HEK293 (cell line): ENCODE measurements around the gene PLEKHG3.

ENCODE experiments used
- CTCF ChIA-PET: fragments of 350-600 bp; formaldehyde crosslinking; extraction: SDS; loops from one replicate; lab custom pipeline; 2021; ENCODE audit warnings: antibody characterized with exemption; lab: Yijun Ruan, JAX
- POLR2A ChIA-PET: fragments of 300-600 bp; formaldehyde crosslinking; extraction: SDS; loops from one replicate; lab custom pipeline; 2020; ENCODE audit warnings: antibody characterized with exemption, inconsistent platforms; lab: Yijun Ruan, JAX
- H3K27ac ChIP-seq: fragments of 200-500 bp; sonication (Bioruptor generic); 2 replicates; pipeline ENCODE4 v1.5.1; 2014; ENCODE audit warnings: low read depth, low read length, control low read depth, inconsistent platforms; ENCODE audit errors: extremely low read depth
- H3K36me3 ChIP-seq, 2 experiments: fragments of 200-500 bp in 1 of 2; sonication (Bioruptor generic) in 1 of 2; 1 replicate in 1 of 2; 2 replicates in 1 of 2; pipeline ENCODE4 v1.5.1; 2014 to 2017; ENCODE audit warnings: inconsistent platforms in 2 of 2, low read length in 2 of 2; ENCODE audit not compliant: control insufficient read depth in 2 of 2, insufficient read depth in 1 of 2
- H3K4me1 ChIP-seq: fragments of 200-500 bp; sonication (Bioruptor generic); 2 replicates; pipeline ENCODE4 v1.5.1; 2014; ENCODE audit warnings: mild to moderate bottlenecking, low read length, inconsistent platforms; ENCODE audit not compliant: control insufficient read depth, insufficient read depth
- H3K4me3 ChIP-seq: 2 replicates; pipeline ENCODE4 v1.5.1; 2011; ENCODE audit warnings: low read depth, mild to moderate bottlenecking, control low read depth, low read length, moderate library complexity
- H3K9me3 ChIP-seq: fragments of 200-500 bp; sonication (Bioruptor generic); 2 replicates; pipeline ENCODE4 v1.5.1; 2014; ENCODE audit warnings: low read depth, low read length, inconsistent platforms; ENCODE audit not compliant: control insufficient read depth, insufficient read depth
- KLF7 ChIP-seq: fragments of 450-650 bp; formaldehyde crosslinking; IDR thresholded peaks from 2 replicates; pipeline ENCODE4 v1.5.1; 2016; ENCODE audit warnings: missing biosample characterization, missing genetic modification characterization, borderline replicate concordance
- OVOL3 ChIP-seq: fragments of 450-650 bp; formaldehyde crosslinking; IDR thresholded peaks from 2 replicates; pipeline ENCODE4 v1.5.1; 2016; ENCODE audit warnings: missing biosample characterization, missing genetic modification characterization
- SALL2 ChIP-seq: fragments of 450-650 bp; formaldehyde crosslinking; IDR thresholded peaks from 2 replicates; pipeline ENCODE4 v1.5.0; 2017; ENCODE audit warnings: missing biosample characterization, mild to moderate bottlenecking, missing genetic modification characterization, borderline replicate concordance
- SCRT1 ChIP-seq: fragments of 450-650 bp; formaldehyde crosslinking; IDR thresholded peaks from 2 replicates; pipeline ENCODE4 v1.5.1; 2016; ENCODE audit warnings: missing biosample characterization, missing genetic modification characterization, borderline replicate concordance
- YY2 ChIP-seq: fragments of 450-650 bp; formaldehyde crosslinking; IDR thresholded peaks from 2 replicates; pipeline ENCODE4 v1.5.1; 2016; ENCODE audit warnings: missing biosample characterization, missing genetic modification characterization
- ZFP3 ChIP-seq: fragments of 450-650 bp; formaldehyde crosslinking; IDR thresholded peaks from 2 replicates; pipeline ENCODE4 v1.5.1; 2016; ENCODE audit warnings: low read depth, missing biosample characterization, missing genetic modification characterization
- ZIC2 ChIP-seq: fragments of 450-650 bp; formaldehyde crosslinking; IDR thresholded peaks from 2 replicates; pipeline ENCODE4 v1.5.1; 2016; ENCODE audit warnings: missing biosample characterization, missing genetic modification characterization
- ZNF184 ChIP-seq: fragments of 450-650 bp; IDR thresholded peaks from 2 replicates; pipeline ENCODE4 v1.5.1; 2018; ENCODE audit warnings: missing biosample characterization, mild to moderate bottlenecking, missing genetic modification characterization
- ZNF19 ChIP-seq: fragments of 450-650 bp; formaldehyde crosslinking; IDR thresholded peaks from 2 replicates; pipeline ENCODE4; 2016; ENCODE audit warnings: missing biosample characterization, missing genetic modification characterization, low read depth
- ZNF248 ChIP-seq: fragments of 450-650 bp; formaldehyde crosslinking; IDR thresholded peaks from 2 replicates; pipeline ENCODE4 v1.5.1; 2017; ENCODE audit warnings: missing biosample characterization, missing genetic modification characterization
- ZNF366 ChIP-seq: fragments of 450-650 bp; formaldehyde crosslinking; conservative IDR thresholded peaks from 2 replicates; pipeline ENCODE4 v1.5.1; 2016; ENCODE audit warnings: missing biosample characterization, missing genetic modification characterization
- ZNF433 ChIP-seq: fragments of 450-650 bp; formaldehyde crosslinking; IDR thresholded peaks from 2 replicates; pipeline ENCODE4 v1.5.1; 2016; ENCODE audit warnings: missing biosample characterization, missing genetic modification characterization, low read depth
- ZNF549 ChIP-seq: fragments of 450-650 bp; IDR thresholded peaks from 2 replicates; pipeline ENCODE4 v1.5.1; 2018; ENCODE audit warnings: missing biosample characterization, missing genetic modification characterization, mild to moderate bottlenecking, inconsistent platforms, moderate library complexity
- ZNF624 ChIP-seq: fragments of 450-650 bp; formaldehyde crosslinking; IDR thresholded peaks from 2 replicates; pipeline ENCODE4 v1.5.1; 2017; ENCODE audit warnings: missing biosample characterization, missing genetic modification characterization
- ZNF626 ChIP-seq: fragments of 450-650 bp; sonication (Bioruptor Pico); formaldehyde crosslinking; IDR thresholded peaks from 2 replicates; pipeline ENCODE4 v1.5.1; 2018; ENCODE audit warnings: missing biosample characterization, missing genetic modification characterization, inconsistent platforms
- ZNF776 ChIP-seq: fragments of 450-650 bp; formaldehyde crosslinking; IDR thresholded peaks from 2 replicates; pipeline ENCODE4 v1.5.0; 2017; ENCODE audit warnings: missing biosample characterization, missing genetic modification characterization, borderline replicate concordance
- ZNF777 ChIP-seq: fragments of 450-650 bp; formaldehyde crosslinking; IDR thresholded peaks from 2 replicates; pipeline ENCODE4 v1.5.1; 2017; ENCODE audit warnings: missing biosample characterization, missing genetic modification characterization, borderline replicate concordance
- ZNF830 ChIP-seq: fragments of 450-650 bp; IDR thresholded peaks from 2 replicates; pipeline ENCODE4 v1.5.0; 2018; ENCODE audit warnings: missing biosample characterization, missing genetic modification characterization, low read depth, mild to moderate bottlenecking, moderate library complexity
- TF ChIP-seq, protein P1 (sequence below): fragments of 450-650 bp; formaldehyde crosslinking; IDR thresholded peaks from 2 replicates; pipeline ENCODE4 v1.5.1; 2016; ENCODE audit warnings: missing biosample characterization, missing genetic modification characterization
- TF ChIP-seq, protein P2 (sequence below): fragments of 450-650 bp; formaldehyde crosslinking; IDR thresholded peaks from 2 replicates; pipeline ENCODE4 v1.5.1; 2016; ENCODE audit warnings: missing biosample characterization, missing genetic modification characterization
- TF ChIP-seq, protein P3 (sequence below): fragments of 450-650 bp; formaldehyde crosslinking; IDR thresholded peaks from 2 replicates; pipeline ENCODE4 v1.5.1; 2016; ENCODE audit warnings: missing biosample characterization, missing genetic modification characterization

Gene PLEKHG3

GRCh38 chr14:64673316-64673715, 30.9 kb upstream of the PLEKHG3 start:
- CTCF ChIA-PET: interaction anchor here (0.6 to 8.0 kb wide), 11 partner anchors 9 to 218 kb away, joined by 3 to 93 read pairs (median 6); no protein-coding TSS in a partner anchor
- Histone ChIP-seq H3K4me1 (0 out of 2 replicates have a peak, but pooled peaks cover 3% of the 10 kb centered on the region), H3K9me3 (no peaks in the 10 kb centered on the region), H3K27ac (no peak overlapping the region), H3K36me3 (no peaks in the 10 kb centered on the region), H3K4me3 (no peak overlapping the region)
- TF ChIP-seq ZNF184 (tag by site-specific recombination): no peak
- TF ChIP-seq ZNF777 (tag by site-specific recombination): no peak
- no peak for TF ChIP-seq ZNF433 (tag by site-specific recombination)
- no peak for TF ChIP-seq ZNF248 (tag by site-specific recombination)
- TF ChIP-seq, protein P1, sequence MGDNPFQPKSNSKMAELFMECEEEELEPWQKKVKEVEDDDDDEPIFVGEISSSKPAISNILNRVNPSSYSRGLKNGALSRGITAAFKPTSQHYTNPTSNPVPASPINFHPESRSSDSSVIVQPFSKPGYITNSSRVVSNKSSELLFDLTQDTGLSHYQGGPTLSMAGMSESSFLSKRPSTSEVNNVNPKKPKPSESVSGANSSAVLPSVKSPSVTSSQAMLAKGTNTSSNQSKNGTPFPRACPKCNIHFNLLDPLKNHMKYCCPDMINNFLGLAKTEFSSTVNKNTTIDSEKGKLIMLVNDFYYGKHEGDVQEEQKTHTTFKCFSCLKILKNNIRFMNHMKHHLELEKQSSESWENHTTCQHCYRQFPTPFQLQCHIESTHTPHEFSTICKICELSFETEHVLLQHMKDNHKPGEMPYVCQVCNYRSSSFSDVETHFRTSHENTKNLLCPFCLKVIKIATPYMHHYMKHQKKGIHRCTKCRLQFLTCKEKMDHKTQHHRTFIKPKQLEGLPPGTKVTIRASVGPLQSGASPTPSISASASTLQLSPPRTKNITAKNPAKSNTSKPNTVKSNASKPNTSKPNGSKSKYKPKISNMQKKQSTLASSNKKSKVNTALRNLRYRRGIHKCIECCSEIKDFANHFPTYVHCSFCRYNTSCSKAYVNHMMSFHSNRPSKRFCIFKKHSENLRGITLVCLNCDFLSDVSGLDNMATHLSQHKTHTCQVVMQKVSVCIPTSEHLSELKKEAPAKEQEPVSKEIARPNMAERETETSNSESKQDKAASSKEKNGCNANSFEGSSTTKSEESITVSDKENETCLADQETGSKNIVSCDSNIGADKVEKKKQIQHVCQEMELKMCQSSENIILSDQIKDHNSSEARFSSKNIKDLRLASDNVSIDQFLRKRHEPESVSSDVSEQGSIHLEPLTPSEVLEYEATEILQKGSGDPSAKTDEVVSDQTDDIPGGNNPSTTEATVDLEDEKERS (tag by site-specific recombination): no peak
- no peak for TF ChIP-seq ZNF549
- no peak for TF ChIP-seq ZNF830
- no peak for TF ChIP-seq KLF7 (tag by site-specific recombination)
- POLR2A ChIA-PET: interaction anchor here (0.6 kb wide), 1 partner anchor 215 kb away, joined by 3 read pairs; no protein-coding TSS in a partner anchor

DNA sequence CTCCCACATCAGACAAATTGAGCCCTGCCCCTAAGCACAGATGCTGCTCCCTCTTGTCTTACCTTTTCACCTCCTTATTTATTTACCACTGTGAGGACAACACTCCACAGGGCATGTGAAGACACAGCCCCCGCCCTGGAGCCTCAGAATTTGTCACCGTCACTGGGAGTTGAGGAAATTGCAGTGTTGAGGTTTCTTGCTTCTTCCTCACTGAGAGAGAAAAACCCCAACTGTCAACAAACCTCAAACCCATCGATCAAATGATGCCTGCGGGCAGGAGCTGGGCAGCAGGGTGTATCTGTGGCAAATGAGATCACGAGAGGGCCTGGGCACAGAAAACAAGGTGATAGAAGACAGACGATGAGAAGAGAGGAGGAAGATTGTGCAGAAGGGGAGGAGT, 30.5 kb upstream of the PLEKHG3 start:
- H3K36me3 ChIP-seq: no peaks in the 10 kb centered on the region
- 0 out of 2 replicates have a peak, but pooled peaks cover 3% of the 10 kb centered on the region for H3K4me1 ChIP-seq
- POLR2A ChIA-PET: no interaction called here
- H3K4me3 ChIP-seq: no peak overlapping the region
- H3K27ac ChIP-seq: no peak overlapping the region
- no peaks in the 10 kb centered on the region for H3K9me3 ChIP-seq
- no peak for TF ChIP-seq OVOL3 (tag by site-specific recombination)
- TF ChIP-seq ZFP3 (tag by site-specific recombination): no peak
- TF ChIP-seq ZNF366 (tag by site-specific recombination): no peak
- TF ChIP-seq, protein P2, sequence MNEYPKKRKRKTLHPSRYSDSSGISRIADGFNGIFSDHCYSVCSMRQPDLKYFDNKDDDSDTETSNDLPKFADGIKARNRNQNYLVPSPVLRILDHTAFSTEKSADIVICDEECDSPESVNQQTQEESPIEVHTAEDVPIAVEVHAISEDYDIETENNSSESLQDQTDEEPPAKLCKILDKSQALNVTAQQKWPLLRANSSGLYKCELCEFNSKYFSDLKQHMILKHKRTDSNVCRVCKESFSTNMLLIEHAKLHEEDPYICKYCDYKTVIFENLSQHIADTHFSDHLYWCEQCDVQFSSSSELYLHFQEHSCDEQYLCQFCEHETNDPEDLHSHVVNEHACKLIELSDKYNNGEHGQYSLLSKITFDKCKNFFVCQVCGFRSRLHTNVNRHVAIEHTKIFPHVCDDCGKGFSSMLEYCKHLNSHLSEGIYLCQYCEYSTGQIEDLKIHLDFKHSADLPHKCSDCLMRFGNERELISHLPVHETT (tag by site-specific recombination): no peak
- TF ChIP-seq ZNF626: no peak
- no peak for TF ChIP-seq ZIC2
- no peak for TF ChIP-seq ZNF776 (tag by site-specific recombination)
- CTCF ChIA-PET: interaction anchor here (0.6 to 8.0 kb wide), 7 partner anchors 9 to 218 kb away, joined by 3 to 93 read pairs (median 6); no protein-coding TSS in a partner anchor

- H3K4me1 ChIP-seq: 0 out of 2 replicates have a peak, but pooled peaks cover 3% of the 10 kb centered on the region
- ChIA-PET POLR2A (no interaction called here), CTCF (interaction anchor here (0.5 to 8.0 kb wide), 5 partner anchors 83 to 279 kb away, joined by 3 to 93 read pairs (median 25); no protein-coding TSS in a partner anchor)
Observed at GRCh38 chr14:64674829-64675228, 29.4 kb upstream of the PLEKHG3 start.

More at GRCh38 chr14:64674829-64675228, 29.4 kb upstream of the PLEKHG3 start:
- TF ChIP-seq, protein P3, sequence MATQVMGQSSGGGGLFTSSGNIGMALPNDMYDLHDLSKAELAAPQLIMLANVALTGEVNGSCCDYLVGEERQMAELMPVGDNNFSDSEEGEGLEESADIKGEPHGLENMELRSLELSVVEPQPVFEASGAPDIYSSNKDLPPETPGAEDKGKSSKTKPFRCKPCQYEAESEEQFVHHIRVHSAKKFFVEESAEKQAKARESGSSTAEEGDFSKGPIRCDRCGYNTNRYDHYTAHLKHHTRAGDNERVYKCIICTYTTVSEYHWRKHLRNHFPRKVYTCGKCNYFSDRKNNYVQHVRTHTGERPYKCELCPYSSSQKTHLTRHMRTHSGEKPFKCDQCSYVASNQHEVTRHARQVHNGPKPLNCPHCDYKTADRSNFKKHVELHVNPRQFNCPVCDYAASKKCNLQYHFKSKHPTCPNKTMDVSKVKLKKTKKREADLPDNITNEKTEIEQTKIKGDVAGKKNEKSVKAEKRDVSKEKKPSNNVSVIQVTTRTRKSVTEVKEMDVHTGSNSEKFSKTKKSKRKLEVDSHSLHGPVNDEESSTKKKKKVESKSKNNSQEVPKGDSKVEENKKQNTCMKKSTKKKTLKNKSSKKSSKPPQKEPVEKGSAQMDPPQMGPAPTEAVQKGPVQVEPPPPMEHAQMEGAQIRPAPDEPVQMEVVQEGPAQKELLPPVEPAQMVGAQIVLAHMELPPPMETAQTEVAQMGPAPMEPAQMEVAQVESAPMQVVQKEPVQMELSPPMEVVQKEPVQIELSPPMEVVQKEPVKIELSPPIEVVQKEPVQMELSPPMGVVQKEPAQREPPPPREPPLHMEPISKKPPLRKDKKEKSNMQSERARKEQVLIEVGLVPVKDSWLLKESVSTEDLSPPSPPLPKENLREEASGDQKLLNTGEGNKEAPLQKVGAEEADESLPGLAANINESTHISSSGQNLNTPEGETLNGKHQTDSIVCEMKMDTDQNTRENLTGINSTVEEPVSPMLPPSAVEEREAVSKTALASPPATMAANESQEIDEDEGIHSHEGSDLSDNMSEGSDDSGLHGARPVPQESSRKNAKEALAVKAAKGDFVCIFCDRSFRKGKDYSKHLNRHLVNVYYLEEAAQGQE (tag by site-specific recombination): no peak
- no peak for TF ChIP-seq YY2 (tag by site-specific recombination)
- TF ChIP-seq ZNF19 (tag by site-specific recombination): no peak
- TF ChIP-seq SCRT1 (tag by site-specific recombination): no peak
- TF ChIP-seq ZNF248 (tag by site-specific recombination): no peak
- no peak for TF ChIP-seq SALL2
- no peak for TF ChIP-seq ZNF624
- Histone ChIP-seq H3K27ac (no peak overlapping the region), H3K36me3 (no peaks in the 10 kb centered on the region), H3K4me3 (no peak overlapping the region), H3K9me3 (no peaks in the 10 kb centered on the region)
